ENCODE data around the gene USP15.

USP15 gene

GRCh38 chr12:62379723-62380045, 119.5 kb downstream of the USP15 start:
- TF ChIP-seq CTCF (IDR thresholded peaks at IDR 0.05; ENCODE audit: low read depth, low read length, missing control alignments): no peak
- DNase-seq (ENCODE audit: extremely low read depth, low read depth): no peak

GRCh38 chr12:62382526-62382925, 122.3 kb downstream of the USP15 start:
- no peak overlapping the region for H3K4me3 ChIP-seq (replicated peaks; ENCODE audit: low read depth, low read length)
- DNase-seq (ENCODE audit: extremely low read depth, low read depth): no peak
- no peak for TF ChIP-seq CTCF (IDR thresholded peaks at IDR 0.05; ENCODE audit: low read depth, low read length, missing control alignments)

More at GRCh38 chr12:62379723-62380045, 119.5 kb downstream of the USP15 start:
- no peak overlapping the region for H3K4me3 ChIP-seq (replicated peaks; ENCODE audit: low read depth, low read length)

GRCh38 chr12:62396750-62397149, 136.5 kb downstream of the USP15 start:
- no peak for DNase-seq (ENCODE audit: extremely low read depth, low read depth)
- no peak overlapping the region for H3K4me3 ChIP-seq (replicated peaks; ENCODE audit: low read depth, low read length)
- TF ChIP-seq CTCF (IDR thresholded peaks at IDR 0.05; ENCODE audit: low read depth, low read length, missing control alignments): no peak

- H3K4me3 ChIP-seq (replicated peaks; ENCODE audit: low read depth, low read length): no peak overlapping the region
- no peak for DNase-seq (ENCODE audit: extremely low read depth, low read depth)
- TF ChIP-seq CTCF (IDR thresholded peaks at IDR 0.05; ENCODE audit: low read depth, low read length, missing control alignments): no peak
These were observed 139.9 kb downstream of the USP15 start for GRCh38 chr12:62400135-62400534.

GRCh38 chr12:62401631-62402030, 141.4 kb downstream of the USP15 start:
- DNase-seq (ENCODE audit: extremely low read depth, low read depth): no peak
- H3K4me3 ChIP-seq (replicated peaks; ENCODE audit: low read depth, low read length): no peak overlapping the region
- no peak for TF ChIP-seq CTCF (IDR thresholded peaks at IDR 0.05; ENCODE audit: low read depth, low read length, missing control alignments)

- DNase-seq (ENCODE audit: extremely low read depth, low read depth): no peak
- no peak for TF ChIP-seq CTCF (IDR thresholded peaks at IDR 0.05; ENCODE audit: low read depth, low read length, missing control alignments)
These were observed 142.8 kb downstream of the USP15 start for GRCh38 chr12:62403031-62403430.

GRCh38 chr12:62407587-62407986, 147.4 kb downstream of the USP15 start:
- TF ChIP-seq CTCF (IDR thresholded peaks at IDR 0.05; ENCODE audit: low read depth, low read length, missing control alignments): no peak
- no peak overlapping the region for H3K4me3 ChIP-seq (replicated peaks; ENCODE audit: low read depth, low read length)
- no peak for DNase-seq (ENCODE audit: extremely low read depth, low read depth)

More at GRCh38 chr12:62403031-62403430, 142.8 kb downstream of the USP15 start:
- no peak overlapping the region for H3K4me3 ChIP-seq (replicated peaks; ENCODE audit: low read depth, low read length)

Measured in HFF-Myc (cell line).